ENCODE results near the gene ANKRD6.
"Not testable (repeated sequence)": the region's sequence is repeated elsewhere in the genome, so short reads cannot be mapped to it uniquely, and the experiment has no call there.

Gene ANKRD6

GRCh38 chr6:89638320-89639195, 205.6 kb downstream of the ANKRD6 start, which contains the start of gene LYRM2:
TSS of gene LYRM2 (minus strand) at chr6:89638747. CDS start at chr6:89638716, 31 bp downstream.
- DNase-seq (ENCODE audit: insufficient read length, low spot score) (peak; percentile 94), FAIRE-seq (peak; percentile 67)

GRCh38 chr6:89640804-89641203, 207.9 kb downstream of the ANKRD6 start:
- FAIRE-seq (no peak), DNase-seq (ENCODE audit: insufficient read length, low spot score) (no peak)

GRCh38 chr6:89641581-89641980, 208.6 kb downstream of the ANKRD6 start:
- not testable (repeated sequence) for FAIRE-seq; DNase-seq (ENCODE audit: insufficient read length, low spot score)

GRCh38 chr6:89642956-89643355, 210.0 kb downstream of the ANKRD6 start:
- DNase-seq (ENCODE audit: insufficient read length, low spot score) (no peak), FAIRE-seq (no peak)

GRCh38 chr6:89643406-89643805, 210.5 kb downstream of the ANKRD6 start:
- DNase-seq (ENCODE audit: insufficient read length, low spot score), result no peak
- no peak for FAIRE-seq

GRCh38 chr6:89644864-89645263, 211.9 kb downstream of the ANKRD6 start:
- DNase-seq (ENCODE audit: insufficient read length, low spot score), result no peak
- FAIRE-seq, result no peak

- DNase-seq (ENCODE audit: insufficient read length, low spot score), result no peak
- FAIRE-seq, result no peak
Measured at GRCh38 chr6:89649682-89650081, 216.7 kb downstream of the ANKRD6 start.

- DNase-seq (ENCODE audit: insufficient read length, low spot score) (no peak), FAIRE-seq (no peak)
Measured at GRCh38 chr6:89650579-89650978, 217.6 kb downstream of the ANKRD6 start.

GRCh38 chr6:89655122-89655521, 222.2 kb downstream of the ANKRD6 start:
- peak; percentile 42 for DNase-seq (ENCODE audit: insufficient read length, low spot score)
- FAIRE-seq, result no peak

- DNase-seq (ENCODE audit: insufficient read length, low spot score) (no peak), FAIRE-seq (no peak)
Measured at GRCh38 chr6:89657445-89658158, 224.7 kb downstream of the ANKRD6 start.

GRCh38 chr6:89660981-89661380, 228.0 kb downstream of the ANKRD6 start:
- FAIRE-seq (no peak), DNase-seq (ENCODE audit: insufficient read length, low spot score) (no peak)

- FAIRE-seq (no peak), DNase-seq (ENCODE audit: insufficient read length, low spot score) (no peak)
Measured at GRCh38 chr6:89661559-89661958, 228.6 kb downstream of the ANKRD6 start.

- FAIRE-seq, result no peak
- DNase-seq (ENCODE audit: insufficient read length, low spot score), result no peak
Measured at GRCh38 chr6:89662659-89663223, 229.8 kb downstream of the ANKRD6 start.

GRCh38 chr6:89667872-89668556, 235.1 kb downstream of the ANKRD6 start:
- no peak for DNase-seq (ENCODE audit: insufficient read length, low spot score)
- no peak for FAIRE-seq

- no peak for DNase-seq (ENCODE audit: insufficient read length, low spot score)
- FAIRE-seq, result no peak
Measured at GRCh38 chr6:89669002-89669401, 236.1 kb downstream of the ANKRD6 start.

GRCh38 chr6:89670935-89671565, 238.1 kb downstream of the ANKRD6 start:
- DNase-seq (ENCODE audit: insufficient read length, low spot score) (no peak), FAIRE-seq (no peak)

- FAIRE-seq (no peak), DNase-seq (ENCODE audit: insufficient read length, low spot score) (no peak)
Measured at GRCh38 chr6:89675949-89676748, 243.2 kb downstream of the ANKRD6 start.

- FAIRE-seq (no peak), DNase-seq (ENCODE audit: insufficient read length, low spot score) (no peak)
Measured at GRCh38 chr6:89678531-89678930, 245.6 kb downstream of the ANKRD6 start.

Data from HTR-8/SVneo (cell line).